Stomach (tissue), 4 donors: ENCODE measurements around the gene XPOT.
"Not testable (repeated sequence)": the region's sequence is repeated elsewhere in the genome, so short reads cannot be mapped to it uniquely, and the experiment has no call there.

ENCODE experiments used
- POLR2A ChIP-seq, 4 donors: fragments of 450-650 bp; IDR thresholded peaks; one replicate each; pipeline ENCODE4 v1.6.1; 2016; ENCODE audit warnings: antibody characterized with exemption in 4 of 4, control low read depth in 2 of 4, mild to moderate bottlenecking in 1 of 4, moderate library complexity in 1 of 4
- POLR2AphosphoS5 ChIP-seq, 3 donors: sonication (generic); formaldehyde crosslinking; IDR thresholded peaks; one replicate each; pipeline ENCODE4 v1.6.1; 2016; ENCODE audit warnings: antibody characterized with exemption in 3 of 3
- TF ChIP-seq, protein P1 (sequence below), 7 experiments: fragments of 450-650 bp in 4 of 7; fragments of 200-600 bp in 3 of 7; sonication (generic) in 3 of 7; IDR thresholded peaks; one replicate each; pipeline ENCODE4 v1.5.1; 2016 to 2019; ENCODE audit warnings: antibody characterized with exemption in 7 of 7, control low read depth in 2 of 7, mild to moderate bottlenecking in 1 of 7

DNA sequence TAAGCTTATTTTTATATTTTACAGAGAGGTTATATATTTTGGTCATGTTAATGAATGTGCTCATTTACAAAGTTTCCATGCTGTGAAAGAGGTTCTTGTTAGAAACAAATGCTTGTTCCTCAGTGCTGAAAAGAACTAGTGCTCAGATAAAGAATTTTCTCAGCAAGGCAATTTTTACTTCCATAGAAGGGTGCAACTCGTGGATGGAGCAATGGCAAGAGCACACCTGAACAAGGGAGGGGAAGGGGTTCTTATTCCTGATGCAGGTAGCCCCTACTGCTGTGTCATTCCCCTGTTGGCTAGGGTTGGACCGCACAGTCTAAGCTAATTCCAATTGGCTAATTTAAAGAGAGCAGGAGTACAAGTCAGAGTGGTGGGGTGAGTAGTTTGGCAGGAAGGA lies 48.0 kb upstream of the XPOT start:
- TF ChIP-seq POLR2AphosphoS5, POLR2A (IDR thresholded peaks at IDR 0.05): not testable (repeated sequence)
- TF ChIP-seq, protein P1, sequence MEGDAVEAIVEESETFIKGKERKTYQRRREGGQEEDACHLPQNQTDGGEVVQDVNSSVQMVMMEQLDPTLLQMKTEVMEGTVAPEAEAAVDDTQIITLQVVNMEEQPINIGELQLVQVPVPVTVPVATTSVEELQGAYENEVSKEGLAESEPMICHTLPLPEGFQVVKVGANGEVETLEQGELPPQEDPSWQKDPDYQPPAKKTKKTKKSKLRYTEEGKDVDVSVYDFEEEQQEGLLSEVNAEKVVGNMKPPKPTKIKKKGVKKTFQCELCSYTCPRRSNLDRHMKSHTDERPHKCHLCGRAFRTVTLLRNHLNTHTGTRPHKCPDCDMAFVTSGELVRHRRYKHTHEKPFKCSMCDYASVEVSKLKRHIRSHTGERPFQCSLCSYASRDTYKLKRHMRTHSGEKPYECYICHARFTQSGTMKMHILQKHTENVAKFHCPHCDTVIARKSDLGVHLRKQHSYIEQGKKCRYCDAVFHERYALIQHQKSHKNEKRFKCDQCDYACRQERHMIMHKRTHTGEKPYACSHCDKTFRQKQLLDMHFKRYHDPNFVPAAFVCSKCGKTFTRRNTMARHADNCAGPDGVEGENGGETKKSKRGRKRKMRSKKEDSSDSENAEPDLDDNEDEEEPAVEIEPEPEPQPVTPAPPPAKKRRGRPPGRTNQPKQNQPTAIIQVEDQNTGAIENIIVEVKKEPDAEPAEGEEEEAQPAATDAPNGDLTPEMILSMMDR (IDR thresholded peaks at IDR 0.05) = not testable (repeated sequence)
